Posterior cingulate gyrus (tissue), 11 donors: ENCODE measurements around the gene DRD2.

Source experiments
- DNase-seq, 10 donors: peaks; one replicate each; pipeline versions ENCODE4 v3.0.0 to v3.0.0-alpha.2; 2020 to 2021; ENCODE audit warnings: mixed read lengths in 3 of 10
- intact Hi-C: fragments of 100-400 bp; cut with DNase I; formaldehyde crosslinking; loops from one replicate; pipeline ENCODE4 v1.15.1; 2023

The DRD2 gene

GRCh38 chr11:113447621-113448315, 27.4 kb downstream of the DRD2 start:
- DNase-seq, result no peak
- intact Hi-C loops, result no loop called here

GRCh38 chr11:113446938-113447337, 28.3 kb downstream of the DRD2 start:
- intact Hi-C loops, result no loop called here
- no peak for DNase-seq

GRCh38 chr11:113446112-113446511, 29.1 kb downstream of the DRD2 start:
- intact Hi-C loops, result no loop called here
- no peak for DNase-seq

GRCh38 chr11:113444502-113445123, 30.6 kb downstream of the DRD2 start:
- no peak for DNase-seq
- intact Hi-C loops, result no loop called here

- DNase-seq, result no peak
- intact Hi-C loops, result no loop called here
Observed at GRCh38 chr11:113440816-113441215, 34.4 kb downstream of the DRD2 start.

- DNase-seq, result no peak
- intact Hi-C loops, result no loop called here
Observed at GRCh38 chr11:113436672-113437252, 38.4 kb downstream of the DRD2 start.

GRCh38 chr11:113435190-113435968, 39.8 kb downstream of the DRD2 start:
- intact Hi-C loops, result no loop called here
- DNase-seq, result no peak

GRCh38 chr11:113431746-113432145, 43.5 kb downstream of the DRD2 start:
- DNase-seq, result no peak
- intact Hi-C loops, result no loop called here

- intact Hi-C loops, result no loop called here
- no peak for DNase-seq
Observed at GRCh38 chr11:113426686-113427085, 48.5 kb downstream of the DRD2 start.

- no peak for DNase-seq
- intact Hi-C loops, result no loop called here
Observed at GRCh38 chr11:113420808-113421207, 54.4 kb downstream of the DRD2 start.

GRCh38 chr11:113419454-113420003, 55.7 kb downstream of the DRD2 start:
- intact Hi-C loops, result no loop called here
- peak in 1 of 10 donors; percentile 62 for DNase-seq

- no peak for DNase-seq
- intact Hi-C loops, result no loop called here
Observed at GRCh38 chr11:113417428-113417827, 57.8 kb downstream of the DRD2 start.

GRCh38 chr11:113415343-113415742, 59.9 kb downstream of the DRD2 start:
- no peak for DNase-seq
- intact Hi-C loops, result no loop called here

- peak in 1 of 10 donors; percentile 55 for DNase-seq
- intact Hi-C loops, result no loop called here
Observed at GRCh38 chr11:113412675-113413074, 62.5 kb downstream of the DRD2 start.

GRCh38 chr11:113411536-113411935, 63.7 kb downstream of the DRD2 start:
- intact Hi-C loops, result no loop called here

GRCh38 chr11:113410414-113411135, 64.6 kb downstream of the DRD2 start:
- peak in 1 of 10 donors; percentile 59 for DNase-seq
- intact Hi-C loops, result no loop called here

More at GRCh38 chr11:113411536-113411935, 63.7 kb downstream of the DRD2 start:
- DNase-seq, result peak in 1 of 10 donors; percentile 34

- DNase-seq, result peak in 1 of 10 donors; percentile 13
- intact Hi-C loops, result no loop called here
Observed at GRCh38 chr11:113409526-113409925, 65.7 kb downstream of the DRD2 start.

- intact Hi-C loops, result no loop called here
- peak in 1 of 10 donors; percentile 42 for DNase-seq
Observed at GRCh38 chr11:113408887-113409286, 66.3 kb downstream of the DRD2 start.

GRCh38 chr11:113408206-113408605, 67.0 kb downstream of the DRD2 start:
- peak in 1 of 10 donors; percentile 30 for DNase-seq
- intact Hi-C loops, result no loop called here

- intact Hi-C loops, result no loop called here
- peak in 1 of 10 donors; percentile 36 for DNase-seq
Observed at GRCh38 chr11:113407163-113407562, 68.0 kb downstream of the DRD2 start.
